ENCODE results near the gene VPS26A.

Gene VPS26A

GRCh38 chr10:69100136-69100872 lies 23.7 kb upstream of the VPS26A start:
- TF ChIP-seq CTCF (IDR thresholded peaks at IDR 0.05; ENCODE audit: control extremely low read depth, extremely low read depth, low read depth, missing control alignments), result no peak
- ChIA-PET POLR2A (interaction anchor here (0.5 to 1.2 kb wide), 2 partner anchors 10 to 55 kb away, joined by 3 to 4 read pairs; no protein-coding TSS in a partner anchor), CTCF (interaction anchor here (1.1 to 2.3 kb wide), 7 partner anchors 8 to 145 kb away, joined by 3 to 13 read pairs (median 3); partner anchors contain the start of gene DDX21)
- no peak for DNase-seq (ENCODE audit: extremely low spot score)

- ChIA-PET POLR2A (interaction anchor here (1.2 kb wide), 1 partner anchor 9 kb away, joined by 3 read pairs; no protein-coding TSS in a partner anchor), CTCF (interaction anchor here (1.2 to 2.3 kb wide), 7 partner anchors 8 to 146 kb away, joined by 3 to 13 read pairs (median 4); partner anchors contain the start of gene DDX21)
- TF ChIP-seq CTCF (IDR thresholded peaks at IDR 0.05; ENCODE audit: control extremely low read depth, extremely low read depth, low read depth, missing control alignments), result no peak
- DNase-seq (ENCODE audit: extremely low spot score), result no peak
These were observed 22.4 kb upstream of the VPS26A start for GRCh38 chr10:69101451-69102095.

GRCh38 chr10:69102440-69102839 lies 21.5 kb upstream of the VPS26A start:
- ChIA-PET CTCF (interaction anchor here (0.7 to 1.5 kb wide), 2 partner anchors 8 to 19 kb away, joined by 3 to 4 read pairs; no protein-coding TSS in a partner anchor), POLR2A (interaction anchor here (0.5 kb wide), 1 partner anchor 124 kb away, joined by 3 read pairs; no protein-coding TSS in a partner anchor)

GRCh38 chr10:69103784-69104183 lies 20.2 kb upstream of the VPS26A start:
- no peak for DNase-seq (ENCODE audit: extremely low spot score)
- ChIA-PET CTCF (interaction anchor here (1.1 to 2.7 kb wide), 6 partner anchors 10 to 90 kb away, joined by 3 to 20 read pairs (median 4); no protein-coding TSS in a partner anchor), POLR2A (no interaction called here)
- TF ChIP-seq CTCF (IDR thresholded peaks at IDR 0.05; ENCODE audit: control extremely low read depth, extremely low read depth, low read depth, missing control alignments), result no peak

More at GRCh38 chr10:69102440-69102839, 21.5 kb upstream of the VPS26A start:
- no peak for DNase-seq (ENCODE audit: extremely low spot score)
- no peak for TF ChIP-seq CTCF (IDR thresholded peaks at IDR 0.05; ENCODE audit: control extremely low read depth, extremely low read depth, low read depth, missing control alignments)

- ChIA-PET CTCF (interaction anchor here (0.8 to 2.7 kb wide), 10 partner anchors 9 to 101 kb away, joined by 3 to 20 read pairs (median 4); no protein-coding TSS in a partner anchor), POLR2A (interaction anchor here (0.5 to 1.9 kb wide), 4 partner anchors 12 to 61 kb away, joined by 3 to 7 read pairs (median 3); no protein-coding TSS in a partner anchor)
- TF ChIP-seq CTCF (IDR thresholded peaks at IDR 0.05; ENCODE audit: control extremely low read depth, extremely low read depth, low read depth, missing control alignments), result no peak
- DNase-seq (ENCODE audit: extremely low spot score), result no peak
These were observed 18.8 kb upstream of the VPS26A start for GRCh38 chr10:69104994-69105790.

- ChIA-PET POLR2A (no interaction called here), CTCF (interaction anchor here (1.0 to 1.6 kb wide), 3 partner anchors 9 to 92 kb away, joined by 3 to 6 read pairs (median 3); no protein-coding TSS in a partner anchor)
- no peak for TF ChIP-seq CTCF (IDR thresholded peaks at IDR 0.05; ENCODE audit: control extremely low read depth, extremely low read depth, low read depth, missing control alignments)
- no peak for DNase-seq (ENCODE audit: extremely low spot score)
These were observed 16.8 kb upstream of the VPS26A start for GRCh38 chr10:69107176-69107490.
